Caco-2 (cell line): ENCODE measurements around the gene NRXN3. TPM values are rescaled to one million over a fixed set of nuclear protein-coding genes. Genes with fewer than 3 reads are reported as not detected.

Experiments used
- BruUV-seq: library from RNA; stranded (reverse); fragments of 400-500 nt; replicated peaks from 2 replicates; lab custom pipeline; 2021; lab: Mats Ljungman, UMichigan
- CTCF ChIA-PET: fragments of 300-600 bp; sonication (Branson Sonifier 250); formaldehyde crosslinking; loops from one replicate; lab custom pipeline; 2022; ENCODE audit warnings: antibody characterized with exemption; lab: Charles Lee
- POLR2A ChIA-PET: fragments of 300-600 bp; sonication (Branson Sonifier 250); formaldehyde crosslinking; loops from one replicate; lab custom pipeline; 2022; ENCODE audit warnings: antibody characterized with exemption; lab: Charles Lee
- DNase-seq, 2 experiments: peaks; one replicate each; pipeline versions ENCODE4 v3.0.0 to v3.0.0-alpha.2; 2020 to 2022
- H3K27me3 ChIP-seq: replicated peaks from 2 replicates; pipeline ENCODE4 v1.6.0; 2011; ENCODE audit warnings: low read length; ENCODE audit not compliant: control insufficient read depth, insufficient read depth
- H3K36me3 ChIP-seq: 2 replicates; pipeline ENCODE4 v1.5.1; 2011; ENCODE audit warnings: low read length; ENCODE audit not compliant: control insufficient read depth, insufficient read depth
- H3K4me1 ChIP-seq: fragments of 250-450 bp; sonication (Bioruptor Pico); 2 replicates; pipeline ENCODE4 v1.5.1; 2020; ENCODE audit warnings: mild to moderate bottlenecking
- H3K4me3 ChIP-seq: 2 replicates; pipeline ENCODE4 v1.5.1; 2011; ENCODE audit warnings: low read depth, mild to moderate bottlenecking, control low read depth, low read length
- H3K9me3 ChIP-seq: fragments of 250-450 bp; sonication (Bioruptor Pico); 2 replicates; pipeline ENCODE4 v1.5.1; 2020; ENCODE audit warnings: mild to moderate bottlenecking, moderate library complexity
- H3K27ac Mint-ChIP-seq: one replicate; pipeline ENCODE4 v1.8.0; 2022; ENCODE audit warnings: mixed read lengths; ENCODE audit not compliant: unreplicated experiment
- H3K27me3 Mint-ChIP-seq: one replicate; pipeline ENCODE4 v1.8.0; 2022; ENCODE audit warnings: mixed read lengths; ENCODE audit not compliant: insufficient read depth, unreplicated experiment
- H3K36me3 Mint-ChIP-seq: one replicate; pipeline ENCODE4 v1.8.0; 2022; ENCODE audit warnings: mild to moderate bottlenecking, mixed read lengths; ENCODE audit not compliant: insufficient read depth, unreplicated experiment
- H3K4me1 Mint-ChIP-seq: one replicate; pipeline ENCODE4 v1.8.0; 2022; ENCODE audit warnings: low read depth, mixed read lengths; ENCODE audit not compliant: unreplicated experiment
- H3K4me3 Mint-ChIP-seq: one replicate; pipeline ENCODE4 v1.8.0; 2022; ENCODE audit warnings: mild to moderate bottlenecking, moderate library complexity, mixed read lengths; ENCODE audit not compliant: unreplicated experiment
- H3K9me3 Mint-ChIP-seq: one replicate; pipeline ENCODE4 v1.8.0; 2022; ENCODE audit warnings: mixed read lengths; ENCODE audit not compliant: unreplicated experiment
- intact Hi-C: fragments of 100-400 bp; cut with micrococcal nuclease; formaldehyde crosslinking; loops from one replicate; pipeline ENCODE4 v1.10.0; 2022; ENCODE audit not compliant: unreplicated experiment
- total RNA-seq: library from RNA; stranded (reverse); gene quantifications from 2 replicates; pipeline ENCODE4 v1.2.3, GENCODE V29; 2022
- TF ChIP-seq, protein P1 (sequence below), 2 experiments: fragments of 200-600 bp in 1 of 2; IDR thresholded peaks; 1 replicate in 1 of 2; 2 replicates in 1 of 2; pipeline versions ENCODE4 v1.5.1 to v1.8.0; 2011 to 2022; ENCODE audit warnings: antibody characterized with exemption in 1 of 2, control low read depth in 1 of 2, inconsistent platforms in 1 of 2, low read depth in 1 of 2, low read length in 1 of 2, mild to moderate bottlenecking in 1 of 2, moderate library complexity in 1 of 2; ENCODE audit not compliant: insufficient read depth in 1 of 2, severe bottlenecking in 1 of 2, unreplicated experiment in 1 of 2

The NRXN3 gene
- total RNA-seq, 1 experiment from 2014 or later: 12.4 TPM

DNA sequence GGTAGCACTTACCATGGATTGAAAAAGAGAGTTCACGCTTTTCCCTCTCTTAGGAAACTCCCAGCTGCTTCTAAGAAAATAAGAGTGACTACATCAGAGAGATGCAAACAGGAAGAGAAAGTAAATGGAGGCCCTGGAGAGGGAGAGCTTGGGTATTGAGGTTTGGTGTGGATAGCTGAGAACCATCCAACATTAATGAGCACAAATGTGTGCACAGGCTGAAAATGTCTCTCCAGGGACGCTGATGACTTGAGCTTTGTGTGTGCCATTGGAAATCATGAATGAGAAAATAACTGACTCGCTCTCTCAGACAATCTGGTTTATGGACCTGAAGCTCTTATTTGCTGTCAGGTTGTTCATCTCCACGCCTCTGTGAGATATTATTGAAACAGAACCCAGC lies 318.8 kb downstream of the NRXN3 start:
- no TSS peak for BruUV-seq
- H3K27me3 ChIP-seq: no peaks in the 10 kb centered on the region
- Mint-ChIP-seq H3K27ac (no peak overlapping the region), H3K4me1 (no peaks in the 10 kb centered on the region), H3K4me3 (no peak overlapping the region), H3K9me3 (no peaks in the 10 kb centered on the region), H3K27me3 (peaks cover 6% of the 10 kb centered on the region), H3K36me3 (no peaks in the 10 kb centered on the region)
- CTCF ChIA-PET: no interaction called here
- POLR2A ChIA-PET: no interaction called here
- TF ChIP-seq, protein P1, sequence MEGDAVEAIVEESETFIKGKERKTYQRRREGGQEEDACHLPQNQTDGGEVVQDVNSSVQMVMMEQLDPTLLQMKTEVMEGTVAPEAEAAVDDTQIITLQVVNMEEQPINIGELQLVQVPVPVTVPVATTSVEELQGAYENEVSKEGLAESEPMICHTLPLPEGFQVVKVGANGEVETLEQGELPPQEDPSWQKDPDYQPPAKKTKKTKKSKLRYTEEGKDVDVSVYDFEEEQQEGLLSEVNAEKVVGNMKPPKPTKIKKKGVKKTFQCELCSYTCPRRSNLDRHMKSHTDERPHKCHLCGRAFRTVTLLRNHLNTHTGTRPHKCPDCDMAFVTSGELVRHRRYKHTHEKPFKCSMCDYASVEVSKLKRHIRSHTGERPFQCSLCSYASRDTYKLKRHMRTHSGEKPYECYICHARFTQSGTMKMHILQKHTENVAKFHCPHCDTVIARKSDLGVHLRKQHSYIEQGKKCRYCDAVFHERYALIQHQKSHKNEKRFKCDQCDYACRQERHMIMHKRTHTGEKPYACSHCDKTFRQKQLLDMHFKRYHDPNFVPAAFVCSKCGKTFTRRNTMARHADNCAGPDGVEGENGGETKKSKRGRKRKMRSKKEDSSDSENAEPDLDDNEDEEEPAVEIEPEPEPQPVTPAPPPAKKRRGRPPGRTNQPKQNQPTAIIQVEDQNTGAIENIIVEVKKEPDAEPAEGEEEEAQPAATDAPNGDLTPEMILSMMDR (IDR thresholded peaks at IDR 0.05; ENCODE audit: insufficient read depth in 1 of 2, low read depth in 1 of 2, low read length in 1 of 2, severe bottlenecking in 1 of 2, unreplicated experiment in 1 of 2): no peak
- intact Hi-C loops: no loop called here
- no peaks in the 10 kb centered on the region for H3K4me1 ChIP-seq
- H3K9me3 ChIP-seq: no peaks in the 10 kb centered on the region
- H3K4me3 ChIP-seq: no peak overlapping the region
- H3K36me3 ChIP-seq: no peaks in the 10 kb centered on the region
- no peak for DNase-seq

DNA sequence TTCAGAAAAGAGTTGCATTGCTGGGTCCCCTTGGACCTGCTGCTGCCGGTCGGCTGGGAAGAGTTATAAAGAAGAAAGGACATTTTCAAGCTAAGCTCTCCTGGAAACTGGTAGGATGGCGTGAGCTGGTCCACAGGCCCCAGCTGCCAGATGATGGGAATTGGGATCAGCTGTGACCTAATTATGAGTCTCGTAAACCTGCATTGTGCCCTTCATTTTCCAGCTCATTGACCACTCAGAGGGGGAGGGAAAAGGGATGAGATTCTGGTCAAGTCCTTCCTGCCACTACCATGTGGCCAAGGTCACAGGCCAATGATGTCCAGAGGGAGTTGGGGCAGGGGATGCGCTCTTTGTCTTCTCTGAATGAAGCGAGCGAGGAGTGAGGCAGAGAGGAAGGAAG lies 320.9 kb downstream of the NRXN3 start:
- H3K4me1 ChIP-seq: no peaks in the 10 kb centered on the region
- ChIA-PET POLR2A (no interaction called here), CTCF (no interaction called here)
- H3K27me3 ChIP-seq: no peaks in the 10 kb centered on the region
- Mint-ChIP-seq H3K27me3 (peaks cover 6% of the 10 kb centered on the region), H3K9me3 (no peaks in the 10 kb centered on the region), H3K4me1 (no peaks in the 10 kb centered on the region), H3K27ac (no peak overlapping the region), H3K4me3 (no peak overlapping the region), H3K36me3 (no peaks in the 10 kb centered on the region)
- intact Hi-C loops: no loop called here
- no TSS peak for BruUV-seq
- TF ChIP-seq, protein P1 (IDR thresholded peaks at IDR 0.05; ENCODE audit: insufficient read depth in 1 of 2, low read depth in 1 of 2, low read length in 1 of 2, severe bottlenecking in 1 of 2, unreplicated experiment in 1 of 2): no peak
- no peak overlapping the region for H3K4me3 ChIP-seq
- no peaks in the 10 kb centered on the region for H3K36me3 ChIP-seq
- DNase-seq: no peak
- no peaks in the 10 kb centered on the region for H3K9me3 ChIP-seq

DNA sequence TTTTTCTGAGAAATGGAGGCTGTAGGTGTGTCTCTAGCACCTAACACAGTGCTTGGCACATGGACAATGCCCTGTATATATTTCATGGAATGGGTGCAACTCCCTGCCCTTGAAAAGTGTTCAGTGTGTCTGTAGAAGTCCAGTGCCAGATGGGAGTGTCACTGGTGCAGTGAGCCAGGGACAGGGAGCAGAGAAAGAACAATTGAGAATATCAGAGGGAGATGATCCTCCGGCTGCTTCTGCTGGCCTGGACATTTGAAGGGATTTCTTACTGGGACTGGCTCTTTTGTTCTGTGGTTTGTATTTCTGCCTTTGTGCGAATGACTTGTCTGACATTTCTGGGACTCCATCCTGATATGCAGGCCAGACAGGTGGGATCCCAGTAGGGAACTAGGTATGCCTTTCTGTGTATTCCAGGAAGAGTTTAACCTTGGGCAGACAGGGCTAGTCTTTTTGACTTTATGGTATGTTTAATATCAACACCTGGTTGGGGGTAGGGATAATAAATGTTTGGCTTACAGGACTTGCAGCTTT lies 328.0 kb downstream of the NRXN3 start:
- H3K4me3 Mint-ChIP-seq: no peak overlapping the region
- no peaks in the 10 kb centered on the region for H3K9me3 Mint-ChIP-seq
- H3K9me3 ChIP-seq: no peaks in the 10 kb centered on the region
- no peaks in the 10 kb centered on the region for H3K4me1 Mint-ChIP-seq
- intact Hi-C loops: no loop called here
- H3K27ac Mint-ChIP-seq: no peak overlapping the region
- H3K36me3 Mint-ChIP-seq: no peaks in the 10 kb centered on the region
- no peaks in the 10 kb centered on the region for H3K36me3 ChIP-seq
- DNase-seq: no peak
- CTCF ChIA-PET: no interaction called here
- no peaks in the 10 kb centered on the region for H3K4me1 ChIP-seq
- H3K4me3 ChIP-seq: no peak overlapping the region
- H3K27me3 Mint-ChIP-seq: no peaks in the 10 kb centered on the region
- no TSS peak for BruUV-seq
- H3K27me3 ChIP-seq: no peaks in the 10 kb centered on the region
- POLR2A ChIA-PET: no interaction called here
- TF ChIP-seq, protein P1 (IDR thresholded peaks at IDR 0.05; ENCODE audit: insufficient read depth in 1 of 2, low read depth in 1 of 2, low read length in 1 of 2, severe bottlenecking in 1 of 2, unreplicated experiment in 1 of 2): no peak
